Endothelial cell of umbilical vein (primary cell): ENCODE data around the gene SPATS2L. TPM values are rescaled to one million over a fixed set of nuclear protein-coding genes. Genes with fewer than 3 reads are reported as not detected.

Experiments
- BruUV-seq: library from RNA; stranded (reverse); fragments of 400-500 nt; replicated peaks from 2 replicates; lab custom pipeline; 2021; lab: Mats Ljungman, UMichigan
- CTCF ChIA-PET: fragments of 300-600, 350-600 bp; sonication (Branson Sonifier 250); formaldehyde crosslinking; loops from one replicate; lab custom pipeline; 2021; ENCODE audit warnings: antibody characterized with exemption, inconsistent platforms; lab: Charles Lee
- POLR2A ChIA-PET: fragments of 300-600, 350-600 bp; sonication (Branson Sonifier 250); formaldehyde crosslinking; loops from one replicate; lab custom pipeline; 2021; ENCODE audit warnings: antibody characterized with exemption, inconsistent platforms; lab: Charles Lee
- DNase-seq: peaks from one replicate; pipeline ENCODE4 v3.0.0-alpha.2; 2011; ENCODE audit warnings: low read depth, low spot score
- FAIRE-seq: peaks from 2 replicates; lab custom pipeline; 2011; peaks lifted over from hg19 to GRCh38; lab: Jason Lieb, UNC
- H2AFZ ChIP-seq: 2 replicates; pipeline ENCODE4 v1.6.0; 2012; ENCODE audit warnings: low read depth, low read length, control low read depth, inconsistent platforms
- H3K27ac ChIP-seq: 2 replicates; pipeline ENCODE4 v1.5.1; 2011; ENCODE audit warnings: low read depth, mild to moderate bottlenecking, control low read depth, low read length, moderate library complexity; ENCODE audit not compliant: insufficient read depth
- H3K27me3 ChIP-seq, 2 experiments: 2 replicates each; pipeline versions ENCODE4 v1.6.0 to v1.6.1; 2011; ENCODE audit warnings: low read length in 2 of 2, mixed read lengths in 1 of 2; ENCODE audit not compliant: control insufficient read depth in 2 of 2, insufficient read depth in 2 of 2
- H3K36me3 ChIP-seq, 2 experiments: 2 replicates in 1 of 2; 3 replicates in 1 of 2; pipeline ENCODE4 v1.5.1; 2011; ENCODE audit warnings: low read length in 2 of 2, mild to moderate bottlenecking in 1 of 2, moderate library complexity in 1 of 2; ENCODE audit not compliant: control insufficient read depth in 2 of 2, insufficient read depth in 2 of 2; ENCODE audit errors: extremely low read depth in 1 of 2
- H3K4me1 ChIP-seq: 3 replicates; pipeline ENCODE4 v1.5.1; 2011; ENCODE audit warnings: mild to moderate bottlenecking, low read length; ENCODE audit not compliant: control insufficient read depth, insufficient read depth; ENCODE audit errors: extremely low read depth
- H3K4me2 ChIP-seq: 2 replicates; pipeline ENCODE4 v1.6.1; 2011; ENCODE audit warnings: low read length, control low read depth, mixed read lengths; ENCODE audit not compliant: insufficient read depth
- H3K4me3 ChIP-seq, 3 experiments: fragments of 200-600 bp in 1 of 3; sonication (generic), shearing (Covaris generic) in 1 of 3; replicated peaks in 1 of 3; 2 replicates each; pipeline ENCODE4 v1.5.1; 2011 to 2016; ENCODE audit warnings: control low read depth in 3 of 3, low read length in 3 of 3, mild to moderate bottlenecking in 2 of 3, inconsistent platforms in 1 of 3, low read depth in 1 of 3, moderate library complexity in 1 of 3; ENCODE audit not compliant: insufficient read depth in 1 of 3
- H3K79me2 ChIP-seq: 2 replicates; pipeline ENCODE4 v1.6.0; 2012; ENCODE audit warnings: low read length, inconsistent platforms; ENCODE audit not compliant: control insufficient read depth, insufficient read depth
- H3K9ac ChIP-seq: replicated peaks from 2 replicates; pipeline ENCODE3; 2011; ENCODE audit warnings: low read length, control low read depth; ENCODE audit not compliant: insufficient read depth; ENCODE audit errors: extremely low read depth
- H3K9me1 ChIP-seq: replicated peaks from 3 replicates; pipeline ENCODE4 v1.6.0; 2011; ENCODE audit warnings: mild to moderate bottlenecking, low read length; ENCODE audit not compliant: control insufficient read depth, insufficient read depth; ENCODE audit errors: extremely low read depth
- H3K9me3 ChIP-seq: replicated peaks from 2 replicates; pipeline ENCODE4 v1.5.1; 2012; ENCODE audit warnings: low read length, inconsistent platforms; ENCODE audit not compliant: control insufficient read depth, insufficient read depth
- H4K20me1 ChIP-seq: replicated peaks from 2 replicates; pipeline ENCODE3; 2011; ENCODE audit warnings: mild to moderate bottlenecking, low read length; ENCODE audit not compliant: control insufficient read depth, insufficient read depth; ENCODE audit errors: extremely low read depth
- CTCF ChIP-seq, 2 donors: IDR thresholded peaks; 1 replicate in 1 of 2; 2 replicates in 1 of 2; pipeline ENCODE4 v1.5.1; 2011; ENCODE audit warnings: low read length in 2 of 2, mild to moderate bottlenecking in 2 of 2, moderate library complexity in 2 of 2, control low read depth in 1 of 2, inconsistent platforms in 1 of 2, low read depth in 1 of 2; ENCODE audit not compliant: insufficient read depth in 1 of 2; ENCODE audit errors: extremely low read depth in 1 of 2
- EZH2 ChIP-seq: IDR thresholded peaks from 2 replicates; pipeline ENCODE4 v1.6.1; 2012; ENCODE audit warnings: borderline replicate concordance, low read depth, mild to moderate bottlenecking, moderate library complexity, low read length, inconsistent platforms; ENCODE audit not compliant: severe bottlenecking
- FOS ChIP-seq: IDR thresholded peaks from 2 replicates; pipeline ENCODE4 v1.6.1; 2011; ENCODE audit warnings: mild to moderate bottlenecking, low read length, moderate library complexity, borderline replicate concordance; ENCODE audit not compliant: insufficient read depth
- GATA2 ChIP-seq: IDR thresholded peaks from 2 replicates; pipeline ENCODE4 v1.7.0; 2011; ENCODE audit warnings: low read depth, mild to moderate bottlenecking, moderate library complexity, mixed read lengths, low read length; ENCODE audit not compliant: insufficient read length, insufficient read depth
- JUN ChIP-seq: IDR thresholded peaks from 2 replicates; pipeline ENCODE4 v1.6.1; 2011; ENCODE audit warnings: borderline replicate concordance, low read depth; ENCODE audit not compliant: insufficient read length, insufficient read depth
- MAX ChIP-seq: IDR thresholded peaks from 2 replicates; pipeline ENCODE4 v1.6.1; 2011; ENCODE audit not compliant: insufficient read depth, insufficient read length
- MYC ChIP-seq: IDR thresholded peaks from one replicate; pipeline ENCODE4 v1.6.1; 2011; ENCODE audit warnings: mild to moderate bottlenecking, low read depth, low read length
- POLR2A ChIP-seq: IDR thresholded peaks from 2 replicates; pipeline ENCODE4 v1.6.1; 2012; ENCODE audit warnings: low read depth, mild to moderate bottlenecking, control low read depth, low read length
- POLR2AphosphoS5 ChIP-seq: IDR thresholded peaks from 2 replicates; pipeline ENCODE4 v1.6.1; 2012; ENCODE audit warnings: low read depth, mild to moderate bottlenecking, control low read depth, low read length, moderate library complexity; ENCODE audit not compliant: insufficient read depth
- dilution Hi-C: fragments of 300-500 bp; cut with MboI; formaldehyde crosslinking; loops from one replicate; pipeline ENCODE4 v1.15.0; 2019; ENCODE audit warnings: low sequenced_read_pairs; ENCODE audit not compliant: extremely low pct_ligation_motif_present
- intact Hi-C: fragments of 100-400 bp; cut with micrococcal nuclease; formaldehyde crosslinking; loops from one replicate; pipeline ENCODE4 v1.10.0; 2022
- polyA plus RNA-seq, 4 experiments: library from polyadenylated mRNA; depleted of rRNA in 3 of 4; stranded (reverse) in 3 of 4; unstranded in 1 of 4; fragments of >200 nt; gene quantifications; 2 replicates each; pipeline versions ENCODE4 v1.2.1 to v1.2.3, GENCODE V29; 2011 to 2012; ENCODE audit warnings: missing spikeins in 1 of 4
- total RNA-seq: library from RNA; stranded (reverse); gene quantifications from 2 replicates; pipeline ENCODE4 v1.2.3, GENCODE V29; 2021

SPATS2L gene
- total and polyA plus RNA-seq, 2 donors (not counting 3 experiments of a cell fraction or from before 2014, with no cell fraction given), result 29.1 to 72.9 TPM

GRCh38 chr2:200456567-200456966, 150.1 kb downstream of the SPATS2L start:
- Histone ChIP-seq H3K9me3 (no peaks in the 10 kb centered on the region), H3K4me2 (no peak overlapping the region), H3K4me1 (peaks cover 6% of the 10 kb centered on the region), H3K79me2 (no peaks in the 10 kb centered on the region), H3K36me3 (no peaks in the 10 kb centered on the region), H3K4me3 (no peak overlapping the region), H4K20me1 (no peaks in the 10 kb centered on the region), H2AFZ (no peak overlapping the region), H3K9ac (no peak overlapping the region), H3K27me3 (no peaks in the 10 kb centered on the region), H3K27ac (no peak overlapping the region), H3K9me1 (no peaks in the 10 kb centered on the region)
- TF ChIP-seq POLR2AphosphoS5, result no peak
- no peak for TF ChIP-seq EZH2
- no peak for TF ChIP-seq GATA2
- no peak for TF ChIP-seq FOS
- TF ChIP-seq POLR2A, result no peak
- TF ChIP-seq CTCF (IDR thresholded peaks at IDR 0.05; ENCODE audit: extremely low read depth in 1 of 2, insufficient read depth in 1 of 2, low read depth in 1 of 2, low read length in 2 of 2), result no peak
- no peak for TF ChIP-seq MAX
- TF ChIP-seq MYC, result no peak
- TF ChIP-seq JUN, result no peak
- intact Hi-C loops, result loop anchor here (5.0 kb wide), 1 partner anchor 149 kb away; the partner anchor contains the start of gene SPATS2L
- FAIRE-seq (no peak), DNase-seq (no peak)
- dilution Hi-C loops, result no loop called here
- ChIA-PET CTCF (no interaction called here), POLR2A (no interaction called here)
- no TSS peak for BruUV-seq
